Osteoblast (primary cell): Measurements from ENCODE around the gene FOXB2. TPM values are rescaled to one million over a fixed set of nuclear protein-coding genes. Genes with fewer than 3 reads are reported as not detected.

Experiments used
- small RNA-seq: library from RNA; depleted of rRNA; stranded (forward); fragments of <200 nt; gene quantifications from one replicate; pipeline ENCODE3, GENCODE V24; 2012
- total RNA-seq: library from RNA; depleted of rRNA; stranded (reverse); fragments of >200 nt; gene quantifications from 2 replicates; pipeline ENCODE4 v1.2.3, GENCODE V29; 2012

The FOXB2 gene
- total RNA-seq, 1 donor = not detected

Small RNA genes within 50 kb of the gene (small RNA-seq; reads per million reads assigned to genes)
- not detected for gene ATP5MFP3

Other genes starting within 250 kb of the FOXB2 start
- gene PRUNE2, start 113.5 kb upstream of the FOXB2 start, total RNA-seq = 59.2 and 80.0 TPM in 2 replicates
- gene VPS13A, start 157.9 kb downstream of the FOXB2 start, total RNA-seq = 59.2 and 60.4 TPM in 2 replicates